GM12891 (cell line): ENCODE measurements around the gene FNDC11.

Experiments
- POLR2A ChIP-seq: IDR thresholded peaks from 2 replicates; pipeline ENCODE4 v1.6.1; 2011; ENCODE audit warnings: low read depth, low read length, control low read depth
- POLR2AphosphoS5 ChIP-seq: IDR thresholded peaks from 2 replicates; pipeline ENCODE4 v1.6.1; 2011; ENCODE audit warnings: low read depth, low read length, control low read depth

DNA sequence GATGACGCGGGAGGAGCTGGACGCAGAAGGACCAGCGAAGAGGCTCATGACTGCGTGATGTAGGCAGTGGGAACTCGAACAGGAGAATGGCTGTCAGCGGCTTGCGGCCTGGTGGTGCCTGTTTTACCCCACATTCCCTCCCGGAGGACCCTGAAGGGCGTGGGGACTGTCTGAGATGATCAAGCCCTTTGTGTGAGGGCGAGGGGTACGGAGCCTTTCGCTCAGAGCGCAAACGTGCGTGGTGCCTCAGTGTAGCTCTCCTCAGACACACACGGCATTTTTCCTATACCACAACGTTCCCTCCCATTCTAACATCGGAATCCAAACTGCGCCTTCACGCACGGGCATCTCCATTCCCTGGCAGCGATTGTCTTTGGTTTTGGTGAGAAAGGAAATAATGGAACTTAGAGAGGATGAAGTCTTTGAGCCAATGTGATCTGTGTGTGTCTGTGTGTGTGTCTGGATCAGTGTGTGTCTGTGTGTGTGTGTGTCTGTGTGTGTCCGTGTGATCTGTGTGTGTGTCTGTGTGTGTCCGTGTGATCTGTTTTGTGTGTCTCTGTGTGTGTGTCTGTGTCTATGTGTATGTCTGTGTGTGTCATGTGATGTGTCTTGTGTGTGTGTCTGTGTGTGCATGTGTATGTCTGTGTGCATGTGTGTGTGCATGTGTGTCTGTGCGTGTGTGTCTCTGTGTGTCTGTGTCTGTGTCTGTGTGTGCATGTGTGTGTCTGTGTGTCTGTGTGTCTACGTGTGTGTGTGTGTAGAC, 22.1 kb upstream of the FNDC11 start:
- no peak for TF ChIP-seq POLR2AphosphoS5
- TF ChIP-seq POLR2A, result no peak
